K562 treated with DMSO at 1 percent for 12 hours (cell line): ENCODE data around the gene ERBIN. TPM values are rescaled to one million over a fixed set of nuclear protein-coding genes. Genes with fewer than 3 reads are reported as not detected.

Experiments
- total RNA-seq: library from RNA; unstranded; fragments of 300-600 nt; gene quantifications from 2 replicates; pipeline ENCODE4 v1.2.3, GENCODE V29; 2022; ENCODE audit not compliant: insufficient read depth

Gene ERBIN
- 9.9 and 26.9 TPM in 2 replicates for total RNA-seq

GRCh38 chr5:65926276-65926783 is at the start of gene ERBIN:
TSS of gene ERBIN (plus strand) at chr5:65926575. CDS start at chr5:65992719, 66,144 bp downstream.

Other genes starting within 250 kb of the ERBIN start
- 1.6 and 5.9 TPM in 2 replicates for gene SGTB, start 204.5 kb upstream of the ERBIN start, total RNA-seq
- gene NLN, start 204.4 kb upstream of the ERBIN start, total RNA-seq: 5.1 and 12.1 TPM in 2 replicates
- gene SREK1, start 217.7 kb downstream of the ERBIN start, total RNA-seq: 14.2 and 39.4 TPM in 2 replicates